ENCODE results near the gene HUNK. TPM values are rescaled to one million over a fixed set of nuclear protein-coding genes. Genes with fewer than 3 reads are reported as not detected.

The HUNK gene
- total RNA-seq, 2 experiments from 2014 or later = not detected

GRCh38 chr21:31879241-31879650 is 6.4 kb downstream of the HUNK start:
- Mint-ChIP-seq H3K4me1 (ENCODE audit: low read depth) (no peaks in the 10 kb centered on the region), H3K36me3 (ENCODE audit: low read depth) (no peaks in the 10 kb centered on the region), H3K27ac (no peak overlapping the region), H3K27me3 (peaks cover 83% of the 10 kb centered on the region), H3K4me3 (no peak overlapping the region), H3K9me3 (no peaks in the 10 kb centered on the region)
- intact Hi-C loops (cut with DNase I, micrococcal nuclease) = no loop called here
- H3K9me3 ChIP-seq (ENCODE audit: control insufficient read depth in 1 of 2, insufficient read depth in 1 of 2, low read length in 2 of 2) = peaks cover 0 to 5% of the 10 kb centered on the region in 2 experiments
- POLR2A ChIA-PET = no interaction called here
- no peak for TF ChIP-seq CTCF (IDR thresholded peaks at IDR 0.05)
- no peaks in the 10 kb centered on the region for H3K4me1 ChIP-seq (ENCODE audit: insufficient read depth, low read length)
- ATAC-seq (ENCODE audit: poor library complexity) (no peak), DNase-seq (no peak)
- no peak overlapping the region for H3K27ac ChIP-seq (ENCODE audit: low read depth in 1 of 2, low read length in 2 of 2)
- no peak overlapping the region for H3K4me3 ChIP-seq (ENCODE audit: low read length)
- no peaks in the 10 kb centered on the region for H3K36me3 ChIP-seq (ENCODE audit: insufficient read depth, low read length)
- H3K27me3 ChIP-seq (ENCODE audit: control insufficient read depth in 1 of 2, insufficient read depth in 2 of 2, low read length in 2 of 2) = peaks cover 16 to 20% of the 10 kb centered on the region in 2 experiments
- CTCF ChIA-PET = no interaction called here

- no peaks in the 10 kb centered on the region for H3K36me3 Mint-ChIP-seq (ENCODE audit: low read depth)
- no peak overlapping the region for H3K27ac Mint-ChIP-seq
- DNase-seq (no peak), ATAC-seq (ENCODE audit: poor library complexity) (no peak)
- ChIA-PET CTCF (no interaction called here), POLR2A (no interaction called here)
- H3K9me3 ChIP-seq (ENCODE audit: control insufficient read depth in 1 of 2, insufficient read depth in 1 of 2, low read length in 2 of 2) = peaks cover 0 to 6% of the 10 kb centered on the region in 2 experiments
- peaks cover 77% of the 10 kb centered on the region for H3K27me3 Mint-ChIP-seq
- peaks cover 13 to 18% of the 10 kb centered on the region in 2 experiments for H3K27me3 ChIP-seq (ENCODE audit: control insufficient read depth in 1 of 2, insufficient read depth in 2 of 2, low read length in 2 of 2)
- H3K36me3 ChIP-seq (ENCODE audit: insufficient read depth, low read length) = no peaks in the 10 kb centered on the region
- H3K27ac ChIP-seq (ENCODE audit: low read depth in 1 of 2, low read length in 2 of 2) = no peak overlapping the region
- no peaks in the 10 kb centered on the region for H3K4me1 Mint-ChIP-seq (ENCODE audit: low read depth)
- no peaks in the 10 kb centered on the region for H3K4me1 ChIP-seq (ENCODE audit: insufficient read depth, low read length)
- H3K4me3 ChIP-seq (ENCODE audit: low read length) = no peak overlapping the region
- no peak for TF ChIP-seq CTCF (IDR thresholded peaks at IDR 0.05)
- no peak overlapping the region for H3K4me3 Mint-ChIP-seq
- intact Hi-C loops (cut with DNase I, micrococcal nuclease) = no loop called here
- no peaks in the 10 kb centered on the region for H3K9me3 Mint-ChIP-seq
Observed at GRCh38 chr21:31879911-31880310, 7.1 kb downstream of the HUNK start.

GRCh38 chr21:31880816-31881215 is 8.0 kb downstream of the HUNK start:
- Histone ChIP-seq H3K4me3 (ENCODE audit: low read length) (no peak overlapping the region), H3K4me1 (ENCODE audit: insufficient read depth, low read length) (no peaks in the 10 kb centered on the region), H3K9me3 (ENCODE audit: control insufficient read depth in 1 of 2, insufficient read depth in 1 of 2, low read length in 2 of 2) (peaks cover 0 to 8% of the 10 kb centered on the region in 2 experiments), H3K27me3 (ENCODE audit: control insufficient read depth in 1 of 2, insufficient read depth in 2 of 2, low read length in 2 of 2) (peaks cover 4 to 13% of the 10 kb centered on the region in 2 experiments), H3K27ac (ENCODE audit: low read depth in 1 of 2, low read length in 2 of 2) (no peak overlapping the region), H3K36me3 (ENCODE audit: insufficient read depth, low read length) (no peaks in the 10 kb centered on the region)
- ChIA-PET POLR2A (no interaction called here), CTCF (no interaction called here)
- Mint-ChIP-seq H3K9me3 (no peaks in the 10 kb centered on the region), H3K27ac (no peak overlapping the region), H3K4me3 (no peak overlapping the region), H3K27me3 (peaks cover 68% of the 10 kb centered on the region), H3K36me3 (ENCODE audit: low read depth) (no peaks in the 10 kb centered on the region), H3K4me1 (ENCODE audit: low read depth) (no peaks in the 10 kb centered on the region)
- DNase-seq (no peak), ATAC-seq (ENCODE audit: poor library complexity) (no peak)
- no peak for TF ChIP-seq CTCF (IDR thresholded peaks at IDR 0.05)
- intact Hi-C loops (cut with DNase I, micrococcal nuclease) = no loop called here

Data from CD4-positive, alpha-beta T cell (primary cell).